Thyroid gland (tissue), 4 donors: Measurements from ENCODE around the gene DAB1. TPM values are rescaled to one million over a fixed set of nuclear protein-coding genes. Genes with fewer than 3 reads are reported as not detected.

Experiments
- DNase-seq, 2 donors: peaks; one replicate each; pipeline ENCODE4 v3.0.0-alpha.2; 2019
- H3K27ac ChIP-seq, 3 donors: fragments of 200-600 bp; sonication (generic); 1 replicate in 2 of 3; 2 replicates in 1 of 3; pipeline ENCODE4 v1.5.1; 2016 to 2019; ENCODE audit warnings: mild to moderate bottlenecking in 1 of 3, moderate library complexity in 1 of 3
- H3K27me3 ChIP-seq: fragments of 200-600 bp; sonication (generic); one replicate; pipeline ENCODE4 v1.5.1; 2019
- H3K36me3 ChIP-seq, 2 donors: fragments of 200-600 bp; sonication (generic); one replicate each; pipeline ENCODE4 v1.5.1; 2016 to 2019
- H3K4me1 ChIP-seq, 2 donors: fragments of 200-600 bp; sonication (generic); one replicate each; pipeline ENCODE4 v1.5.1; 2017 to 2019
- H3K4me3 ChIP-seq, 3 donors: fragments of 200-600 bp; sonication (generic); replicated peaks in 1 of 3; 1 replicate in 2 of 3; 2 replicates in 1 of 3; pipeline ENCODE4 v1.5.1; 2016; ENCODE audit warnings: mild to moderate bottlenecking in 1 of 3
- H3K9me3 ChIP-seq: fragments of 200-600 bp; sonication (generic); one replicate; pipeline ENCODE4 v1.5.1; 2017
- POLR2A ChIP-seq, 2 donors: fragments of 450-650 bp; IDR thresholded peaks; one replicate each; pipeline ENCODE4 v1.6.1; 2017; ENCODE audit warnings: antibody characterized with exemption in 2 of 2, mild to moderate bottlenecking in 2 of 2, moderate library complexity in 1 of 2
- WGBS, 2 donors: methylation state at CpG; one replicate each; pipeline ENCODE4 v1.1.5; 2017; 5-methylcytosine and 5-hydroxymethylcytosine counted together
- intact Hi-C: fragments of 100-400 bp; cut with DNase I; formaldehyde crosslinking; loops from one replicate; pipeline ENCODE4 v1.15.1; 2023
- total RNA-seq, 4 donors: library from RNA; depleted of rRNA; stranded (reverse); fragments of >200 nt; gene quantifications; one replicate each; pipeline ENCODE4 v1.2.3, GENCODE V29; 2016
- TF ChIP-seq, protein P1 (sequence below), 6 experiments: fragments of 200-600 bp in 3 of 6; fragments of 450-650 bp in 3 of 6; sonication (generic) in 3 of 6; IDR thresholded peaks; one replicate each; pipeline ENCODE4 v1.5.1; 2016 to 2019; ENCODE audit warnings: antibody characterized with exemption in 6 of 6, mild to moderate bottlenecking in 2 of 6, inconsistent platforms in 1 of 6, moderate library complexity in 1 of 6

Gene DAB1
- total RNA-seq, 4 donors from 2014 or later = under 0.01 to 0.83 (median 0.21) TPM

DNA sequence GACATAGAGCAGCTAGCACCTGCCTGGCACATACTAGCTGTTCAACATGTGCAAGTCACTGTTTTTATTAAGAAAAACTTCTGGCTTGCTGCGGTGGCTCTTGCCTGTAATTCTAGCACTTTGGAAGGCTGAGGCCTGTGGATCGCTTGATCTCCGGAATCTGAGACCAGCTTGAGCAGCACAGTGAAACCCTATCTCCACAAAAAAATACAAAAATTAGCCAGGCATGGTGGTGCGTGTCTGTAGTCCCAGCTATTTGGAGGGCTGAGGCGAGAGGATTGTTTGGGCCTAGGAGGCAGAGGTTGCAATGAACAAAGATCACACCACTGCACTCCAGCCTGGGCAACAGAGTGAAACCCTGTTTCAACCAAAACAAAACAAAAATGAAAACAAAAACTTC is 430.4 kb downstream of the DAB1 start:
- WGBS, 2 donors = 33 to 40% methylated on average over 5 of the region's 5 CpGs
- intact Hi-C loops = no loop called here
- Histone ChIP-seq H3K36me3 (no peaks in the 10 kb centered on the region), H3K4me3 (no peak overlapping the region), H3K27ac (peak overlapping the region; percentile 29 to 56 (median 51)), H3K9me3 (no peaks in the 10 kb centered on the region), H3K4me1 (peaks cover 4 to 10% of the 10 kb centered on the region in 2 donors), H3K27me3 (no peaks in the 10 kb centered on the region)
- DNase-seq = peak; percentile 56 to 75
- TF ChIP-seq POLR2A (IDR thresholded peaks at IDR 0.05) = no peak
- TF ChIP-seq, protein P1, sequence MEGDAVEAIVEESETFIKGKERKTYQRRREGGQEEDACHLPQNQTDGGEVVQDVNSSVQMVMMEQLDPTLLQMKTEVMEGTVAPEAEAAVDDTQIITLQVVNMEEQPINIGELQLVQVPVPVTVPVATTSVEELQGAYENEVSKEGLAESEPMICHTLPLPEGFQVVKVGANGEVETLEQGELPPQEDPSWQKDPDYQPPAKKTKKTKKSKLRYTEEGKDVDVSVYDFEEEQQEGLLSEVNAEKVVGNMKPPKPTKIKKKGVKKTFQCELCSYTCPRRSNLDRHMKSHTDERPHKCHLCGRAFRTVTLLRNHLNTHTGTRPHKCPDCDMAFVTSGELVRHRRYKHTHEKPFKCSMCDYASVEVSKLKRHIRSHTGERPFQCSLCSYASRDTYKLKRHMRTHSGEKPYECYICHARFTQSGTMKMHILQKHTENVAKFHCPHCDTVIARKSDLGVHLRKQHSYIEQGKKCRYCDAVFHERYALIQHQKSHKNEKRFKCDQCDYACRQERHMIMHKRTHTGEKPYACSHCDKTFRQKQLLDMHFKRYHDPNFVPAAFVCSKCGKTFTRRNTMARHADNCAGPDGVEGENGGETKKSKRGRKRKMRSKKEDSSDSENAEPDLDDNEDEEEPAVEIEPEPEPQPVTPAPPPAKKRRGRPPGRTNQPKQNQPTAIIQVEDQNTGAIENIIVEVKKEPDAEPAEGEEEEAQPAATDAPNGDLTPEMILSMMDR (IDR thresholded peaks at IDR 0.05) = no peak

DNA sequence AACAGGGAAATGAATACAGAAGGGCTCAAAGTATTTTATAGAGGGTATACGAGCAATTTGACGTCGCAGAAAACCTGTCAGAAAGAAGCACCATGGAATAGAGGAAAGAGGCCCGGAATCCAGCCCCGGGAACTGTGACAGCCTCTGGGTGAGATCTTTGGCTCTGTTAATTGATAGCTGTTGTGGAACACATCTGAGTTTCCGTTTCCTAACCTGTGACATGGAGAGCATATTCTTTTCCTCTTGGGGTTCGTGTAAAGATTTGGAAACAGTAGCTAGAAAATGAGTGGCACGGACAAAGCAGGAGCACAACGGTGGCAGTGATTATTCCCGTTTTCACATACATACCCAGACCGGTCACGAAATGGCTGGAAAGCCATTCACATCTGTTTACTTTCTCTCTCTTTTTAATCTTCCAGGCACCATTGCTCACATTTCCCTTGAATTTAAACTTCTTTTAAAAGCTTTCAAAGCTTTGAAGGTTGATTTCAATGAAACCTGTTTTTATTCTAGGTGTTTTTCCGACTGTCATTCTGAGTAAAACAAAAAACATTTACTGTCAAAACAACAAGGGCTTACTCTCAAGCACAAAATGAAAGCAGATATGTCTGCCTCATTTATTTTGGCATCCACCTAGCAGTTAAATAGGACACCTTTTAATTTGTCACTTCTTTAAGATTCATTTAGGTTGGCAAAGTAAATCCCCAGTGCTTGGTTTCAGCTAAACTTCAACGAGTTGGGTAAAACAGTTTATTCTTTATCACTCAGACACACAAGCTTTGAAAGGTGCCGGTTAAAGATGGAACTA is 431.3 kb downstream of the DAB1 start:
- H3K9me3 ChIP-seq = no peaks in the 10 kb centered on the region

DNA sequence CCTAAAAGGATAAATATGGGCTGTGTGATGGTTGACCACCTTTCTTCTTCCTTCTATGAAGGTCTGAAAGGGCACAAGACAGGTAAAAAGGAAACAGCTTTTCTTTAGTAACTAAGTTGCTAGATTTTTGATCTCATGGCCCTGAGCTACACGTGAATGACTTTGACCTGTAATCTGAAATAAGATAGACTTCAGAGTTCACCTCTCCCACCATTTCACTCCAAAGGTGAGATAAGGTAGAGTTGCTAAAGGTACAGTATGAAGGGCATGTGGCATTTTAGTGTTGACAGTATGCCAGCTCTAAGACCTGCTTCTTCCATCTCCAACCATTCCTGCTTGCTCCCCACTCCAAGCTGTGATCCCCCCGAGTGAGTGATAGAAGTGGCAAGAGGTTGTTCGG is 432.3 kb downstream of the DAB1 start:
- TF ChIP-seq, protein P1 (IDR thresholded peaks at IDR 0.05) = no peak
- no peak for TF ChIP-seq POLR2A (IDR thresholded peaks at IDR 0.05)
- Histone ChIP-seq H3K36me3 (no peaks in the 10 kb centered on the region), H3K27ac (no peak overlapping the region), H3K27me3 (no peaks in the 10 kb centered on the region), H3K4me1 (peaks cover 4 to 10% of the 10 kb centered on the region in 2 donors), H3K9me3 (no peaks in the 10 kb centered on the region), H3K4me3 (no peak overlapping the region)
- WGBS, 2 donors = 87 to 88% methylated on average over 3 of the region's 3 CpGs
- intact Hi-C loops = no loop called here
- no peak for DNase-seq

More for the DNA sequence above, 431.3 kb downstream of the DAB1 start:
- H3K27me3 ChIP-seq = no peaks in the 10 kb centered on the region
- no peak for TF ChIP-seq POLR2A (IDR thresholded peaks at IDR 0.05)
- TF ChIP-seq, protein P1 (IDR thresholded peaks at IDR 0.05) = no peak
- WGBS, 2 donors = 74 to 78% methylated on average over 15 of the region's 15 CpGs
- H3K4me3 ChIP-seq = no peak overlapping the region
- H3K36me3 ChIP-seq = no peaks in the 10 kb centered on the region
- no peak for DNase-seq
- peak overlapping the region in 2 of 3 donors; percentile 51 to 56 for H3K27ac ChIP-seq
- peaks cover 4 to 10% of the 10 kb centered on the region in 2 donors for H3K4me1 ChIP-seq
- intact Hi-C loops = no loop called here

DNA sequence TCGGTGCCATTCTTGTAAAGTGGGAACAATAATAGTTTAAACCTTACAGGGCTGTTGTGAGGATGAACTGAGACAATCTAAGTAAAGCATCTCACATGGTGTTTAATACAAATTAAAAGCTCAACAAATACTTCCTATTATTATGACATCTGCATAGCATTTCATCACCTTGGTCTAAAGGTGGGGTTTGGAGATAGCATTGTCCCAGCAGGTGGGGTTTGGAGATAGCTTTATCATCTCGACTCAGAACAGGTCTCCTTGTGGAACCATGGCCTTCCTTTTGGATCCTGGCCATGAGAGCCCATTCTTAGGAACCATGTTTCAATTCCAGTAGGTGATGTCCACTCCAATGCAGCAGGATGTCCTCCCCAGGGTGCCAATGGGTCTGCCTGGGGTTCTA is 437.5 kb downstream of the DAB1 start:
- Histone ChIP-seq H3K27me3 (no peaks in the 10 kb centered on the region), H3K4me1 (no peaks in the 10 kb centered on the region), H3K36me3 (no peaks in the 10 kb centered on the region), H3K9me3 (no peaks in the 10 kb centered on the region), H3K4me3 (no peak overlapping the region), H3K27ac (no peak overlapping the region)
- intact Hi-C loops = no loop called here
- no peak for DNase-seq
- TF ChIP-seq, protein P1 (IDR thresholded peaks at IDR 0.05) = no peak
- TF ChIP-seq POLR2A (IDR thresholded peaks at IDR 0.05) = no peak
- 92 to 93% methylated on average over 2 of the region's 2 CpGs for WGBS, 2 donors

DNA sequence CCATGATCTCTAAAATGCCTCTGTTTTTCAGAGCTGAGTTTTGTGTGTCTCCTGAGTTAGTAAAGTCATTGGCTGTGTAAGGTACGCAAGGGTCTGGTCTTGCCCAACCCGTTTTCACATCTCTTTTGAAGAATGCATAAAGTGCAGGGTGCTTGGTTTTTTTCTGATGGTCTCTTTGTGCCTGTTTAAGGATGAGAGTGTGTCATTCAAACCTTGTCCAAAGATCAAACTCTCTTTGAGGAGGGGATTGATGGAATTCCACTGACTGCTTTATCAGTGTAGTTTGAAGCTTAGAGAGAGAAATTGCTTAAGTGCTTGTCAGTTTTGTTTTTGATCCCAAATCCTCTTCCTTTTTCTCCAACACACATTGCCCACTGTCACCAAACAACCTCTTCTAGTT is 438.0 kb downstream of the DAB1 start:
- Histone ChIP-seq H3K27me3 (no peaks in the 10 kb centered on the region), H3K27ac (no peak overlapping the region), H3K36me3 (no peaks in the 10 kb centered on the region), H3K4me1 (no peaks in the 10 kb centered on the region), H3K9me3 (no peaks in the 10 kb centered on the region), H3K4me3 (no peak overlapping the region)
- no peak for DNase-seq
- 82 to 84% methylated on average over 2 of the region's 2 CpGs for WGBS, 2 donors
- TF ChIP-seq, protein P1 (IDR thresholded peaks at IDR 0.05) = no peak
- TF ChIP-seq POLR2A (IDR thresholded peaks at IDR 0.05) = no peak
- intact Hi-C loops = no loop called here
